Naive thymus-derived CD8-positive, alpha-beta T cell (primary cell): Measurements from ENCODE around the gene DUSP22. TPM values are rescaled to one million over a fixed set of nuclear protein-coding genes. Genes with fewer than 3 reads are reported as not detected.
A peak's percentile ranks its signal among the peaks of the same experiment; 100 is the strongest.

ENCODE experiments used
- ATAC-seq, 2 donors: fragments of 150-1000 bp; cut with Tn5 transposase in 1 of 2; sonication (Bioruptor Pico), chemical (Tn5 transposase) in 1 of 2; 1 replicate in 1 of 2; 2 replicates in 1 of 2; pipeline ENCODE4 v1.10.0; 2021; ENCODE audit warnings: mild to moderate bottlenecking in 2 of 2, moderate library complexity in 2 of 2
- POLR2A ChIA-PET: fragments of 350-600 bp; sonication (Branson Sonifier 250); formaldehyde crosslinking; loops from one replicate; lab custom pipeline; 2021; ENCODE audit warnings: antibody characterized with exemption; lab: Charles Lee
- DNase-seq, 10 donors: peaks; one replicate each; pipeline versions ENCODE4 v3.0.0 to v3.0.0-alpha.2; 2020 to 2022
- H3K27ac Mint-ChIP-seq, 10 donors: one replicate each; pipeline ENCODE4 v1.8.0; 2020 to 2022; ENCODE audit warnings: mild to moderate bottlenecking in 10 of 10, mixed read lengths in 10 of 10, moderate library complexity in 4 of 10, inconsistent platforms in 1 of 10
- H3K27me3 Mint-ChIP-seq, 5 donors: one replicate each; pipeline ENCODE4 v1.8.0; 2021 to 2022; ENCODE audit warnings: mixed read lengths in 5 of 5
- H3K36me3 Mint-ChIP-seq, 3 donors: one replicate each; pipeline ENCODE4 v1.8.0; 2020 to 2022; ENCODE audit warnings: mixed read lengths in 3 of 3, mild to moderate bottlenecking in 2 of 3, inconsistent platforms in 1 of 3
- H3K4me1 Mint-ChIP-seq, 4 donors: one replicate each; pipeline ENCODE4 v1.8.0; 2021 to 2022; ENCODE audit warnings: mixed read lengths in 4 of 4
- H3K4me3 Mint-ChIP-seq, 10 donors: one replicate each; pipeline ENCODE4 v1.8.0; 2020 to 2022; ENCODE audit warnings: mild to moderate bottlenecking in 10 of 10, mixed read lengths in 10 of 10, moderate library complexity in 6 of 10, inconsistent platforms in 1 of 10
- H3K9me3 Mint-ChIP-seq, 9 donors: one replicate each; pipeline ENCODE4 v1.8.0; 2020 to 2022; ENCODE audit warnings: mixed read lengths in 9 of 9, mild to moderate bottlenecking in 3 of 9, inconsistent platforms in 1 of 9, moderate library complexity in 1 of 9
- polyA plus RNA-seq, 3 donors: library from polyadenylated mRNA; unstranded; fragments of 300-500 nt; fragmentation: Illumina TruSeq; gene quantifications; one replicate each; pipeline ENCODE4 v1.2.3, GENCODE V29; 2021
- total RNA-seq, 8 experiments: library from RNA in 2 of 8; stranded (reverse) in 2 of 8; gene quantifications; one replicate each; pipeline ENCODE4 v1.2.3 and lab custom pipeline; 2021 to 2026

The DUSP22 gene
- total and polyA plus RNA-seq, 5 experiments from 2014 or later = 40.1 to 46.0 (median 43.0) TPM

- Mint-ChIP-seq H3K9me3 (peaks cover 0 to 2% (median 0%) of the 10 kb centered on the region in 9 donors), H3K4me1 (peaks cover 0 to 18% (median 3%) of the 10 kb centered on the region in 4 donors), H3K4me3 (no peak overlapping the region), H3K27me3 (no peaks in the 10 kb centered on the region), H3K27ac (no peak overlapping the region), H3K36me3 (peaks cover 2 to 6% (median 6%) of the 10 kb centered on the region in 3 donors)
- ATAC-seq (no peak), DNase-seq (peak in 1 of 10 donors; percentile 54)
- POLR2A ChIA-PET = no interaction called here
Observed at GRCh38 chr6:300494-301198, 8.4 kb downstream of the DUSP22 start.

DNA sequence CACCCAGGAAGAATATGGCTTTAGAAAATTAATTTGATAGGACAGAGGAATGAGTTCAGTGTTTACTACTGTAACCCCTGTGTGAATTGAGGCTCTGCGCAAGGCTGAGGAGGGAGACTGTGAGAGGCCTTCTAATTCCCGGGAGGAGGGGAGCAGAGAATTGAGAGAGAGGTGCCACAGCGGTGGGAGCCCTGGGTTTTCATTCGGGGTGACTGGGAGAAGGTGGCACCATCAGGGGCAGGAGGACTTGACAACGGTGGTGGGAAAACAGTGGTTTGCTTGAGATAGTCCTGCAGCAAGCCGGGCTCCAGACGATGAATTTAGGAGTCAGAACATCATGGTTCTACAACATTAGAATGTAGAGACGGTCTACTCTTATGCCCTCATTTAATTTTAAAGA is 9.2 kb downstream of the DUSP22 start:
- H3K27me3 Mint-ChIP-seq = no peaks in the 10 kb centered on the region
- ATAC-seq = no peak
- peaks cover 0 to 2% (median 0%) of the 10 kb centered on the region in 9 donors for H3K9me3 Mint-ChIP-seq
- POLR2A ChIA-PET = no interaction called here
- H3K36me3 Mint-ChIP-seq = peaks cover 2 to 6% (median 6%) of the 10 kb centered on the region in 3 donors
- peak in 1 of 10 donors; percentile 44 for DNase-seq
- no peak overlapping the region for H3K4me3 Mint-ChIP-seq
- H3K27ac Mint-ChIP-seq = no peak overlapping the region
- peaks cover 0 to 14% (median 3%) of the 10 kb centered on the region in 4 donors for H3K4me1 Mint-ChIP-seq

- no peak overlapping the region for H3K4me3 Mint-ChIP-seq
- peaks cover 0 to 2% (median 0%) of the 10 kb centered on the region in 9 donors for H3K9me3 Mint-ChIP-seq
- ATAC-seq (no peak), DNase-seq (peak in 1 of 10 donors; percentile 61)
- no peaks in the 10 kb centered on the region for H3K27me3 Mint-ChIP-seq
- H3K4me1 Mint-ChIP-seq = peaks cover 0 to 9% (median 3%) of the 10 kb centered on the region in 4 donors
- POLR2A ChIA-PET = no interaction called here
- H3K36me3 Mint-ChIP-seq = peaks cover 2 to 6% (median 6%) of the 10 kb centered on the region in 3 donors
- no peak overlapping the region for H3K27ac Mint-ChIP-seq
Observed at GRCh38 chr6:301929-302705, 9.8 kb downstream of the DUSP22 start.

DNA sequence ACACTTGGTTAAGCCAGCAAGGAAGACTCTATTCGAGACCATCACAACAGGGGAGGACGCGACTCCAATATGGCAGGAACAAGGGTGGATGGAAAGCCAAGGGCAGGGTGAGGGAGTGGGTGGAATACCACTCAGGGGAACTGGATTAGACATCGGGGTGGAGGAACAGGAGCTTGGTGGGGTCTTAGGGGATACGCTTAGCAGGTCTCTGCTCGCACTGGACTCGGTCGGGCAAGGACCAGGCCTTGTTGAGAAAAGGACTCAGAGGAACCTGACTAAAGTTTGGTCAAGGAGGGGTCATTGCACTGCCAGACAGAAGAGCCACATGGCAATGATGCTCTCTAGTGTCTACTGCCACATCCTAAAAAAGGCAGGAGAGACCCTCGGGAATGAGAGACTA is 10.5 kb downstream of the DUSP22 start:
- peak in 1 of 10 donors; percentile 9 for DNase-seq
- POLR2A ChIA-PET = no interaction called here
- H3K4me1 Mint-ChIP-seq = peaks cover 0 to 5% (median 4%) of the 10 kb centered on the region in 4 donors
- H3K27ac Mint-ChIP-seq = no peak overlapping the region
- no peak overlapping the region for H3K4me3 Mint-ChIP-seq
- peaks cover 4 to 8% (median 6%) of the 10 kb centered on the region in 3 donors for H3K36me3 Mint-ChIP-seq
- peaks cover 0 to 2% (median 0%) of the 10 kb centered on the region in 9 donors for H3K9me3 Mint-ChIP-seq
- no peak for ATAC-seq
- H3K27me3 Mint-ChIP-seq = no peaks in the 10 kb centered on the region

GRCh38 chr6:303263-303662 is 11.0 kb downstream of the DUSP22 start:
- DNase-seq (peak in 1 of 10 donors; percentile 43), ATAC-seq (no peak)
- POLR2A ChIA-PET = no interaction called here
- Mint-ChIP-seq H3K4me3 (no peak overlapping the region), H3K27me3 (no peaks in the 10 kb centered on the region), H3K4me1 (peaks cover 0 to 5% (median 4%) of the 10 kb centered on the region in 4 donors), H3K9me3 (peaks cover 0 to 2% (median 0%) of the 10 kb centered on the region in 9 donors), H3K36me3 (peaks cover 6 to 9% (median 9%) of the 10 kb centered on the region in 3 donors), H3K27ac (no peak overlapping the region)

DNA sequence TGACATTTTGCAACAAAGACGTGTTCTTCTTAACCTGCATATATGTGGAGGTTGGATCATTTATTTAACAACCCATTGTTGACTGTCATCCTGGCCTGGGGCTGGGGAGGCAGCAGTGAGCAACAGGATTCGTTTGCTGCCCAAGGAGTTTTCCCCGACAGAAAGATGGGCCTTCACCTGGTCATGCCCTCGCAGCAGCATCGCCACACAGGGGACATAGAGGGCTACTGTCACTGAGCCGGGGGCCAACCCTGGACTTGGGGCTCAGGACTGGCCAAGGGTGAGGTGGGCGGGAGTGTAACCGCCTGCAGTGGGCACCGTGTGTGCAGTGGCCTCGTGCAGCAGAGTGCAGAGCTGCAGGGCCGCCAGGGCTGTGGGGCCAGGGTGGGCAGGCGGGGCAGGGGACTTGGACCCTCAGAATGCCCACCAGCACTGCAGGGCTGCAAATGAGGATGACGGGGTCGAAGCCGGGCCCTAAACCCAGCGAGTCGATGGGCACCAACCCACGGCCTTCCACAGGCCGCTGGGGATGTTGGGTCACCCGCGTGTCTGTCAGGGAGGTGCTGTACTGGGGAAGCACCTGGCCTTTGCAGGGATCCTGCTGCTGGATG is 11.8 kb downstream of the DUSP22 start:
- Mint-ChIP-seq H3K4me3 (no peak overlapping the region), H3K36me3 (peaks cover 6 to 10% (median 9%) of the 10 kb centered on the region in 3 donors), H3K9me3 (peaks cover 0 to 2% (median 0%) of the 10 kb centered on the region in 9 donors), H3K27me3 (no peaks in the 10 kb centered on the region), H3K27ac (no peak overlapping the region), H3K4me1 (peaks cover 0 to 5% (median 5%) of the 10 kb centered on the region in 4 donors)
- DNase-seq (peak in 1 of 10 donors; percentile 58), ATAC-seq (no peak)
- POLR2A ChIA-PET = no interaction called here

DNA sequence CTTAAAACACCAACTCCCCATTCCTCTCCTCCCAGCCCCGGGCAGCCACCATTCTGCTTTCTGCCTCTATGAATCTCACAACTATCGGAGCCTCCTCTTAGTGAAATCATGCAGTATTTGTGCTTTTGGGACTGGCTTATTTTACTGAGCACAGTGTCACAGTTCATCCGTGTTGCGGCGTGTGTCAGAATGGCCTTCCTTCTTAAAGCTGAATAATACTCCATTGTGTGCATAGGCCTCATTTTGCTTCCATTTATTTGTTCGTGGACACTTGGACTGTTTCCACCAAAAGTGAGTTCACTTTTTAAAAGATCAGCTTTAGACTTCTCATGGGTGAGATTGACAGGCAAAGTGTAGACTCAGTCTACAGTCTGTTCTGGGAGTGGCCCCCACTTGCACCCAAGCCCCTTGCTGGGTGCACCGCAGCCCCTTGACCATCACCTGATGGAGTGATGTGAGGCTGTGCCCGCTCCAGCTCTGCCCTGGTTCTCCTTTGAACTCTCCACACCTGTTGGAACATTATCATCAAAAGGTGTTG is 12.6 kb downstream of the DUSP22 start:
- H3K9me3 Mint-ChIP-seq = peaks cover 0 to 2% (median 0%) of the 10 kb centered on the region in 9 donors
- H3K27ac Mint-ChIP-seq = no peak overlapping the region
- peaks cover 6 to 13% (median 9%) of the 10 kb centered on the region in 3 donors for H3K36me3 Mint-ChIP-seq
- peak in 1 of 10 donors; percentile 44 for DNase-seq
- ATAC-seq = no peak
- H3K4me1 Mint-ChIP-seq = peaks cover 5 to 11% (median 6%) of the 10 kb centered on the region in 4 donors
- no peak overlapping the region for H3K4me3 Mint-ChIP-seq
- H3K27me3 Mint-ChIP-seq = no peaks in the 10 kb centered on the region
- POLR2A ChIA-PET = no interaction called here

GRCh38 chr6:305371-306206 is 13.3 kb downstream of the DUSP22 start:
- H3K27me3 Mint-ChIP-seq = no peaks in the 10 kb centered on the region
- ATAC-seq = no peak
- peaks cover 5 to 11% (median 6%) of the 10 kb centered on the region in 4 donors for H3K4me1 Mint-ChIP-seq
- H3K9me3 Mint-ChIP-seq = peaks cover 0 to 2% (median 0%) of the 10 kb centered on the region in 9 donors
- peak in 1 of 10 donors; percentile 34 for DNase-seq
- POLR2A ChIA-PET = no interaction called here
- peaks cover 6 to 13% (median 9%) of the 10 kb centered on the region in 3 donors for H3K36me3 Mint-ChIP-seq
- no peak overlapping the region for H3K4me3 Mint-ChIP-seq
- H3K27ac Mint-ChIP-seq = no peak overlapping the region

- ATAC-seq (no peak), DNase-seq (peak in 1 of 10 donors; percentile 42)
- peaks cover 7 to 14% (median 9%) of the 10 kb centered on the region in 4 donors for H3K4me1 Mint-ChIP-seq
- POLR2A ChIA-PET = no interaction called here
- no peaks in the 10 kb centered on the region for H3K27me3 Mint-ChIP-seq
- H3K27ac Mint-ChIP-seq = no peak overlapping the region
- no peak overlapping the region for H3K4me3 Mint-ChIP-seq
- H3K36me3 Mint-ChIP-seq = peaks cover 6 to 22% (median 9%) of the 10 kb centered on the region in 3 donors
- peaks cover 0 to 2% (median 0%) of the 10 kb centered on the region in 9 donors for H3K9me3 Mint-ChIP-seq
Observed at GRCh38 chr6:306641-307061, 14.4 kb downstream of the DUSP22 start.

GRCh38 chr6:307065-307814 is 15.0 kb downstream of the DUSP22 start:
- H3K36me3 Mint-ChIP-seq = peaks cover 6 to 28% (median 9%) of the 10 kb centered on the region in 3 donors
- no peak for DNase-seq
- POLR2A ChIA-PET = interaction anchor here (2.1 kb wide), 1 partner anchor 11 kb away, joined by 6 read pairs; no protein-coding TSS in a partner anchor
- H3K27ac Mint-ChIP-seq = no peak overlapping the region
- ATAC-seq = no peak
- peaks cover 0 to 2% (median 0%) of the 10 kb centered on the region in 9 donors for H3K9me3 Mint-ChIP-seq
- H3K27me3 Mint-ChIP-seq = no peaks in the 10 kb centered on the region
- peaks cover 7 to 19% (median 15%) of the 10 kb centered on the region in 4 donors for H3K4me1 Mint-ChIP-seq
- H3K4me3 Mint-ChIP-seq = no peak overlapping the region

GRCh38 chr6:307874-308273 is 15.6 kb downstream of the DUSP22 start:
- H3K4me3 Mint-ChIP-seq = no peak overlapping the region
- POLR2A ChIA-PET = interaction anchor here (2.1 kb wide), 1 partner anchor 11 kb away, joined by 6 read pairs; no protein-coding TSS in a partner anchor
- H3K4me1 Mint-ChIP-seq = peaks cover 7 to 25% (median 21%) of the 10 kb centered on the region in 4 donors
- DNase-seq (no peak), ATAC-seq (no peak)
- H3K36me3 Mint-ChIP-seq = peaks cover 6 to 32% (median 9%) of the 10 kb centered on the region in 3 donors
- no peaks in the 10 kb centered on the region for H3K27me3 Mint-ChIP-seq
- peak overlapping the region in 1 of 10 donors; percentile 32 for H3K27ac Mint-ChIP-seq
- peaks cover 0 to 2% (median 0%) of the 10 kb centered on the region in 9 donors for H3K9me3 Mint-ChIP-seq
